HT-29 (cell line): ENCODE measurements around the gene FBXO47. TPM values are rescaled to one million over a fixed set of nuclear protein-coding genes. Genes with fewer than 3 reads are reported as not detected.

ENCODE experiments used
- DNase-seq: peaks from one replicate; pipeline ENCODE4 v3.0.0-alpha.2; 2015; ENCODE audit warnings: low spot score
- total RNA-seq: library from RNA; depleted of rRNA; stranded (reverse); fragments of >200 nt; shearing (Covaris generic); gene quantifications from 2 replicates; pipeline ENCODE4 v1.2.3, GENCODE V29; 2014

FBXO47 gene
- total RNA-seq, 1 experiment from 2014 or later = not detected

GRCh38 chr17:38905375-38905774 lies 61.8 kb downstream of the FBXO47 start:
- no peak for DNase-seq

- no peak for DNase-seq
Measured at GRCh38 chr17:38904892-38905291, 62.3 kb downstream of the FBXO47 start.

- DNase-seq = no peak
Measured at GRCh38 chr17:38903404-38903803, 63.8 kb downstream of the FBXO47 start.

- DNase-seq = peak; percentile 95
Measured at GRCh38 chr17:38900978-38901656, 66.1 kb downstream of the FBXO47 start.

DNA sequence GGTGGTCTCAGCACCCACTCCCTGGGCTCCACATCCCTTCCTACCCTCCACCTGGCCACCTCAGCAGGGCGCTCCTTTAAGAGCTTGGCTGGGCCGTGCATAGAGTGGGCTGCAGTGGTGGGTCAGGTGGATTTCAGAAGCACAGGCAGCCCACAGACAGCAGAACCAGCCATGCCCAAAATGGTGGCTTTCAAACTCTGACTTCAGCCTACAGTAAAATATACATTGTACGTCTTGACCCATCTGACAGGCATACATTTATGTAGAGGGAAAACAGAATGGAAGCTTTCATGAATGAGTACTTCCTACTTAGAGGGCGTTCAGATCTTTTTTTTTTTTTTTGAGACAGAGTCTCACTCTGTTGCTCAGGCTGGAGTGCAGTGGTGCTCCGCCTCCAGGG lies 67.8 kb downstream of the FBXO47 start:
- DNase-seq = no peak

DNA sequence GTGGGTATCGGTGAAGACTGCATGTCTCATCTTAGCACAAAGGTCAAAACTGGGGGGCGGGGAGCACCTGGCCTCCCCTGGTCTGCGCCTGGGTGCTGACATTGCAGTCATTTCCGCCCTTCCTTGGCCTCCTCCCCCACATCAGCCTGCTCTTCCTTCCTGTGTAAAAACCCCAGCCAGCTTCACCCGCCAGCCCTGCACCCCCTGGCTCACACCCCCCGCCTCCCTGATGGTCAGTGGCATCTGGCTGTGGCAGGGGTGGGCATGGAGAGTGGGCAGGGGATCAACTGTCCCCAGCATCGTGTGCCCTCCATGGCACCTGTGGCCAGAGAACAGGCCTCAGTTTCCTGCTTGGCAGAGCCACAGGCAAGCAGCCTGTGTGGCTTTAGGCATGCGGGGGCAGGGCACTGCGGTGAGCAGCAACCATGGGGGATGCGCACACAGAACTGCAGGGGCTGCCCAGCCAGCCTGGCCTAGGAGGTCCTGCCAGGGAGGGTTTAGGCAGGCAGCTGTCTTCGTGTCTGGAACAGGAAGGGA lies 68.3 kb downstream of the FBXO47 start:
- peak; percentile 40 for DNase-seq

GRCh38 chr17:38898291-38898679 lies 68.9 kb downstream of the FBXO47 start:
- DNase-seq = peak; percentile 67

DNA sequence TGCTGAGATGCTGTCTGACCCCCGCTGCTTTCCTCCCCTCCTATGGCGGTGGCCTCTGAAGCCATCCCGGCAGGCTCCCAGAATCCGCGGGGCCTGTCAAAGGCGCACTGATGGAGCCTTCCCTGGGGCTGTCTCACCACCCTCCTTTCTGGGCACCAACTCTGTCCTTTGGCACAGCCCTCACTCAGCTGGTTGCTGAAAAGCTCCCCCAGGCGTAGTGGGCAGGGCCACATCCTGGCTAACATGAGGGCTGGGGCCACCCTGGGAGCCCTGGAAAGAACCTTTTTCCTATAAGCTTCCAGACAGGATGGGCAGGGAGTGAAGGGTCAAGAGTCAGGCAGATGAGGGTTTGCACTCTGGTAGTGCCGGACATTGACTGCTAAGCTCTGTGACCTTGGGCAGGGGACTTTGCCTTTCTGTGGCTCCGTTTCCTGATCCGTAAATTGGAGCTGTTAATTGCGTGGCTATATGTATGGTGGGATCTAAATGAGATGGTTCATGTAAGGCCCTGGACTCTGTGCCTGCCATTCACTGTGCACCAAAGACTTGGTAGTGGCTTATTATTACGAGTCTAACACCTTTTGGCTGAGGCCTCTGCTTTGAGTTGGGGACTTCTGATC lies 69.4 kb downstream of the FBXO47 start:
- DNase-seq = peak; percentile 34

DNA sequence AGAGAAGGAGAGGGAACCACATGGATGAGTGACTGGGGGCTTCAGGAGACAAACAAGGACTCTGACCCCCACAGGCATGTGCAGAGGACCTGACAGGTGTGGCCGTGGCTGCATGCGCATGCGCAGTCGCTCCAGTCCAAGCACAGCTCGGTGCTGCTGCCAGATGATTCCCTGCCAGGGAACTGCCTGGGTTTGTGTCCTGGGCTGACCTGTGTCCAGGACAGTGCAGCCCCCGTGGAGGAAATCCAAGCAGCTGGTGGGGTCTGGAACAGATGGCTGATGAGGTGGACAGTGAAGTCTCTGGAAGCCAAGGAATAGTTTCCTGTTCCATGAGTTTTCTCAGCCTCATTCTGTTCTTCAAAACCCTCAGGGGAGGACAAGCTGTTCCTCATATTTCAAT lies 70.0 kb downstream of the FBXO47 start:
- DNase-seq = no peak

- DNase-seq = no peak
Measured at GRCh38 chr17:38896346-38896954, 70.8 kb downstream of the FBXO47 start.

GRCh38 chr17:38894276-38894675 lies 72.9 kb downstream of the FBXO47 start:
- DNase-seq = no peak

DNA sequence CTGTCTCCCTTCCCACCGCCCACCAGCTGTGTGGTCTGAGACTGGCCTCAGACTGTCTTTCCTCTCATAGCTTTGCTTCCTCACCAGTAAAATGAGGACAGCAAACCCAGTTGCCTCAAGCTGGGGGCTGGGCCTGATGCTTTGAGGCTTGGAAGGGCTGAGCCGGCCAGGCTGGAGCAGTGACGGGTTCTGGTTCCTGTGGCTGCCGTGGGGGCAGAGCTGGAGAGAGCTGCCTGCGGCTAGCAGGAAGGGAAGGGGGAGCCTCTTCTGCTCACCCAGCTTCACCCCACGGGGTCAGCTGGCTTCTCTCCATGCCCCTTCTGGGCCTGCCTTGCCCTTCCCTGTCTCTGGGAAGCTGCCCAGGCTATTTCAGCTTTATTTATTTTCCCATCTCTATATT lies 73.6 kb downstream of the FBXO47 start:
- no peak for DNase-seq

DNA sequence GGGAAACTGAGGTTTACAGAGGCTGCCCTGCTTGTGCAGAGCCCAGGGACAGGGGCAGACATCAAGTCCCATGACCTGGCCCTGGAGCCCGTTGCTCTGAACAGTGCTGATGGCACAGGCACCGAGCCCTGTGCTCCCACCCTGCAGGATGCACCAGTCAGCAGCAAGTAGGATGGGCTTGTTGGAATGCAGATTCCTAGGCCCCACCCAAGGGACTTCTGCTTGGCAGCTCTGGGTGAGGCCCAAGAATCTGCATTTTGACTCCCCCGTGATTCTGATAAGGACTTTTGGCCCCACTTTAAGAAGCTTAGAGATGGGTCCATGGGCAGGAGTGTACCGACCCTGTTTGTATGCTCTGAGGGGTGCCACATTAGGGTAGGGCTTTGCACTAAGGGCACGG lies 74.1 kb downstream of the FBXO47 start:
- no peak for DNase-seq

GRCh38 chr17:38892620-38893019 lies 74.6 kb downstream of the FBXO47 start:
- DNase-seq = no peak

- DNase-seq = no peak
Measured at GRCh38 chr17:38892083-38892482, 75.1 kb downstream of the FBXO47 start.

DNA sequence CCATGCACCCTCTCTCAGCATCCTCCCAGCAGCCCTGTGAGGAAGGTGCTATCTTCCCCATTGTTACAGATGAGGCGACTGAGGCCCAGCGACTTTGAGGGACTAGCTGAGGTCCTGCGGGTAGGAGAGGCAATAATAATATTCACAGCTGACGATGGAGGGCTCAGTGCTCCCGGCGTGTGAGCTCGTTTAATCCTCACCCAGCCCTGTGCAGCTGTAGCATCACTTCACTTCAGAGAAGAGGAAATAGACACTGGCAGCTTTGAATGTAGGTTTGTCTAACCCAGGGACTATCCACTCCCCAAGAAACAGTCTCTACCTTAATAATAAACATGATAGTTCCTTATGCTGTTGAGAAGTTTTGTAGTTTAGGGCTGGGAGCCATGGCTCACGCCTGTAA lies 75.8 kb downstream of the FBXO47 start:
- DNase-seq = no peak

DNA sequence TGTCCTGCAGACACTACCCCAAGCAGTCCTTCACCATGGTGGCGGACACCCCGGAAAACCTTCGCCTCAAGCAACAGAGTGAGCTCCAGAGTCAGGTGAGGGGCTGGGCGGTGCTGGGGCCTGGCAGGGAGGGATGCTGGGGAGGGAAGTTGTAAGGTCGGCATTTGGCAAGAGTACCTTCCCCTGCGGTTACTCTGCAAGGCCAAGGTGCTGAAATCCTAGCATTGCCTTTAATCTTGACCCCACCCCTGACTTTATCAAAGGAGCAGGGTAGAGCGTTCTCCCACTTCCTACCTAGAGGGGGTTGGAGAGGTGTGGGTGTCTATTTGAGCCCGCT lies 76.8 kb downstream of the FBXO47 start:
- no peak for DNase-seq

DNA sequence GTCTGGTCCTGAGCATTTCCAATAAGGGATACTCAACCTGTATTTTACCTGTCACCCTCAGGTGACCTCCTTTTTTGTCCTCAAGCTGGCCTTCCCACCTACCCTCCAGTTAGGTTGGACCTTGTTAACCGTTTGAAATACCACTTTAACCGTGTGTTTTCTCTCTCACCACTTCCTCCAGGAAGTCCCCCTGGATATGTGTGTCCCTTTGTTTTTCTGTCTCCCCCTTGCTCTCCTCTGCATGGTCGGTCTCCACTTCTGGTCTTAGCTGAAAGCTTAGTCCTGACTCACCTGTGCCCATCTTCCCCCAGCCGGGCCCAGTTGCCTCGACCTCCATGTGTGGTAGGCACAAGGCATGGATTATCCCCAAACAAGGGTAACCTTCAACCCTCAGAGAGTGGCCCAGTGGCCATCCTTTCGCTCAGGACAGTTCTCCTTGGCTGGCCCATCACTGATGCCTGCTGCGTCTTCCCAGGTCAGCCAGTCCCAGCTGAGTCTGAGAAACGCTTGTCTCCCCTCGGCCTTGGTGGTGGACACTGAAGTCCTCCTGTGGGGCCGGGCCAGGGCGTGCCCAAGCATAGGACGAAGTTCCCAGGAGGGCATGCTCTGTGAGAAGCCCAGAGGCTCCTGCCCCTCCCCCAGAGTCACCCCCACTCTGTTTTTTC lies 77.3 kb downstream of the FBXO47 start:
- DNase-seq = no peak

GRCh38 chr17:38888842-38889241 lies 78.4 kb downstream of the FBXO47 start:
- no peak for DNase-seq

GRCh38 chr17:38886643-38887010 lies 80.6 kb downstream of the FBXO47 start:
- no peak for DNase-seq
